Right lobe of liver (tissue), 4 donors: ENCODE measurements around the gene FAM153A.
"Not testable (repeated sequence)": the region's sequence is repeated elsewhere in the genome, so short reads cannot be mapped to it uniquely, and the experiment has no call there.

Source experiments
- CTCF ChIP-seq, 4 donors: fragments of 200-600 bp in 3 of 4; fragments of 450-650 bp in 1 of 4; IDR thresholded peaks; one replicate each; pipeline versions ENCODE4 v1.5.1 to v1.8.0; 2016 to 2022; ENCODE audit warnings: antibody characterized with exemption in 4 of 4, mild to moderate bottlenecking in 2 of 4
- POLR2A ChIP-seq: fragments of 450-650 bp; IDR thresholded peaks from one replicate; pipeline ENCODE4 v1.6.1; 2017; ENCODE audit warnings: antibody characterized with exemption, mild to moderate bottlenecking
- donor health status: DM: no; HTN: no; CAD: no.
- donor health status: DM: no; HTN: no; CAD: no.
- donor health status: DM: no; HTN: yes; CAD: no.

GRCh38 chr5:177763737-177764508, 18.8 kb downstream of the FAM153A start:
- not testable (repeated sequence) for TF ChIP-seq CTCF (IDR thresholded peaks at IDR 0.05); POLR2A
